Right ventricle myocardium inferior (tissue), 1 donor: ENCODE measurements around the gene EXOC6B. TPM values are rescaled to one million over a fixed set of nuclear protein-coding genes. Genes with fewer than 3 reads are reported as not detected.
"Not testable (repeated sequence)": the region's sequence is repeated elsewhere in the genome, so short reads cannot be mapped to it uniquely, and the experiment has no call there.

ENCODE experiments used
- ATAC-seq: fragments of 200-7000 bp; cut with Tn5 transposase; one replicate; pipeline ENCODE4 v1.9.1; 2020; ENCODE audit warnings: mild to moderate bottlenecking, moderate library complexity
- DNase-seq: peaks from one replicate; pipeline ENCODE4 v3.0.0; 2021; ENCODE audit errors: missing footprints
- intact Hi-C: fragments of 100-400 bp; cut with DNase I; formaldehyde crosslinking; loops from one replicate; pipeline ENCODE4 v1.11.0; 2022
- total RNA-seq: library from RNA; stranded (reverse); fragmentation: NEBNext Ultra II Directional; extraction: Animal tissue kit (Norgen Biotek cat#: 25700); gene quantifications from one replicate; pipeline ENCODE4 v1.2.1, GENCODE V29; 2021
- donor health status: DM: no; HTN: yes; CAD: no; lungs with severe emphysema.

Gene EXOC6B
- total RNA-seq, 1 donor from 2014 or later: 117 TPM

- ATAC-seq (no peak), DNase-seq (no peak)
- intact Hi-C loops: no loop called here
These were observed 371.6 kb downstream of the EXOC6B start for GRCh38 chr2:72454189-72454588.

GRCh38 chr2:72442270-72442669 lies 383.6 kb downstream of the EXOC6B start:
- DNase-seq: no peak
- intact Hi-C loops: no loop called here
- no peak for ATAC-seq

DNA sequence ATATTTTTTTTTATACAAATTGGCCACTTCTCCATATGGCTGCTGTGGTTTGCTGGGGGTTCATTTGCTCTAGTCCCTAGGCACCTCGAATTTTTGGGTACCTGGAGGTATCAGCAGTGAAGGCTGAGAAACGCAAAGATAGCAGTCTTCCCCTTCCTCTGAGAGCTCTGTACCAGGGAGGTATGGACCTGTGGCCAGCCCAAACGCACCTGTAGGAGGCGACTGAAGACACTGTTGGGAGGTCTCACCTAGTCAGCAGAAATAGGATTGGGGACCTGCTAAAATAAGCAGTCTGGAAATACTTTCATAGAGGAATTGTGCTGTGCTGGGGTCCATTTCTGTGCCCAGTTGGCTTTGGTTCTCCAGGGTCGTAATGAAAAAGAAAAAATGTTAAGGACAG lies 385.9 kb downstream of the EXOC6B start:
- intact Hi-C loops: no loop called here
- no peak for ATAC-seq
- no peak for DNase-seq

DNA sequence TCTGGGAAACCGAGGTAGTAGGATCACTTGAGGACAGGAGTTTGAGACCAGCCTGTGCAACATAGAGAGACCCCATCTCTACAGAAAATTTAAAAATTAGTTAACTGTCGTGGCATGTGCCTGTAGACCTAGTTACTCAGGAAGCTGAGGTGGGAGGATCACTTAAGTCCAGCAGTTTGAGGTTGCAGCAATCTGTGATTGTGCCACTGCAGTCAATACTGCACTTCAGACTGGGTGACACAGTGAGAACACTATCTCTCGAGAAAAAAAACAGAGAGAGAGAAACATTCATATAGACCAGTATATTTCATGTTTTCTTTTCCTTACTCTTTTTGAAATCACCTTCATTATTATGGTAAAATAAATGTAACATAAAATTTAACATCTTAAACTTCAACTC lies 387.5 kb downstream of the EXOC6B start:
- intact Hi-C loops: no loop called here
- no peak for DNase-seq
- no peak for ATAC-seq

DNA sequence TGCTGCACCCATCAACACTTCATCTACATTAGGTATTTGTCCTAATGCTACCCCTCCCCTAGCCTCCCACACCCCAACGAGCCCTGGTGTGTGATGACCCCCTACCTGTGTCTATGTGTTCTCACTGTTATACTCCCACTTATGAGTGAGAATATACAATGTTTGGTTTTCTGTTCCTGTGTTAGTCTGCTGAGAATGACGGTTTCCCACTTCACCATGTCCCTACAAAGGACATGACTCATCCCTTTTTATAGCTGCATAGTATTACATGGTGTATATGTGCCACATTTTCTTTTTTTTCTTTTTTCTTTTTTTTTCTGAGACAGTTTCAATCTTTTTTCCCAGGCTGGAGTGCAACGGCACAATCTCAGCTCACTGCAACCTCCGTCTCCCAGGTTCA lies 394.1 kb downstream of the EXOC6B start:
- intact Hi-C loops: no loop called here
- no peak for DNase-seq
- ATAC-seq: no peak

GRCh38 chr2:72427022-72427861 lies 398.6 kb downstream of the EXOC6B start:
- peak; percentile 13 for ATAC-seq
- DNase-seq: no peak
- intact Hi-C loops: no loop called here

- intact Hi-C loops: no loop called here
- no peak for ATAC-seq
- DNase-seq: no peak
These were observed 399.8 kb downstream of the EXOC6B start for GRCh38 chr2:72425996-72426395.

DNA sequence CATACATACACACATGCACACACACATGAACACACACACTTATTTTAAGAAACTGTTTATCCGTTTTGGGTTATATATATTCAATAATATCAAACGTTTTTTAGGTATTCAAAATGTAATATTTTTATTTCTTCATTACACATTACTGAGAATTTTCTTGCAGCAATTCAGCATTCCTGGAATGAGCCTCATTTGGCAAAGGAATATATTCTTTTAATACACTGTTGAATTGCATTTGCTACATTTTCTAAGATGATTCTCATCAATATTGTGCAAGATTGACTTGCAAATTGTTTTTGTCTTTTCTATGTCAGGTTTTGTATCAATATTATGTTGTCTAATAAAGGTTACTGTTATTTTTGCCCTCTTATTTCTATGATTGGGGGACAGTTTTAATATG lies 402.1 kb downstream of the EXOC6B start:
- ATAC-seq: no peak
- intact Hi-C loops: no loop called here
- no peak for DNase-seq

DNA sequence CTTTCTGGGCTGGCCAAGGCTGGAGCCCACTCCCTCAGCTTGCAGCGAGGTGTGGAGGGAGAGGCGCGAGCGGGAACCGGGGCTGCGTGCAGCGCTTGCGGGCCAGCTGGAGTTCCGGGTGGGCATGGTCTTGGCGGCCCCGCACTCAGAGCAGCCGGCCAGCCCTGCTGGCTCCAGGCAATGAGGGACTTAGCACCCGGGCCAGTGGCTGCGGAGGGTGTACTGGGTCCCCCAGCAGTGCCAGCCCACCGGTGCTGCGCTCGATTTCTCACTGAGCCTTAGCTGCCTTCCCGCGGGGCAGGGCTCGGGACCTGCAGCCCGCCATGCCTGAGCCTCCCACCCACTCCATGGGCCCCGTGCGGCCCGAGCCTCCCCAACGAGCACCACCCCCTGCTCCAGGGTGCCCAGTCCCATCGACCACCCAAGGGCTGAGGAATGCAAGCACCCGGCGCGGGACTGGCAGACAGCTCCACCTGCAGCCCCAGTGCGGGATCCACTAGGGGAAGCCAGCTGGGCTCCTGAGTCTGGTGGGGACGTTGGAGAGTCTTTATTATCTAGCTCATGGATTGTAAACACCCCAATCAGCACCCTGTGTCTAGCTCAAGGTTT lies 404.0 kb downstream of the EXOC6B start:
- intact Hi-C loops, ATAC-seq: not testable (repeated sequence)
- peak; percentile 68 for DNase-seq

- intact Hi-C loops: no loop called here
- ATAC-seq: no peak
- no peak for DNase-seq
These were observed 409.9 kb downstream of the EXOC6B start for GRCh38 chr2:72415781-72416475.

GRCh38 chr2:72415241-72415661 lies 410.6 kb downstream of the EXOC6B start:
- DNase-seq (no peak), ATAC-seq (no peak)
- intact Hi-C loops: no loop called here

DNA sequence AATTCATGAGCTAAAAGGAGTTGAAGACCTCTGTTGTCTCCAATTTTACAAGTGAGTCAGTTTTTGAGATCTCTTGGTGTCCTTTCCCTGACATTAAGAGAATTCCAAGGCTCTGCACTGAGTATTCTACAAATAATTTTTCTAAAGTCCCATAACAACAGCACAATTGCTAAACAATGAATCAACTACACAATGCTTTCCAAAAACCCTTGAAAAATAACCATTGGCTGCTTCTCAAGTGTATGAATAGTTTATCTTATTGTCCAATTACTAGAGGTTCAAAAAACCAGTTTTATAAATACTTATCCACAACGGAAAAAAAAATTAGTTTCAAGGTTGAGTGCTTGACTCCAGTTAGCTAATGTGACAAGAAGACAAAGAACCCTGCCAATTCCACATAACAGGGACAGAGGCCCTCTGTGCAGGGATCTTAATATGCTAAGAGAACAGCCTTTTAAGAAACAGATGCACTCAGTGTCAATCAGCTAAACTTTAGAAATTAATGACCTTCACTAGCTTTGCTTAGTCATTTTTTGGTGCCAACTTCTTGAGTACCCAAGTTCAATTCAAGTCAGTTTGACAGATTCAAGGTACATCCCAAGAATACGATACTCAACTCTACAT lies 411.6 kb downstream of the EXOC6B start:
- intact Hi-C loops: no loop called here
- no peak for ATAC-seq
- no peak for DNase-seq

DNA sequence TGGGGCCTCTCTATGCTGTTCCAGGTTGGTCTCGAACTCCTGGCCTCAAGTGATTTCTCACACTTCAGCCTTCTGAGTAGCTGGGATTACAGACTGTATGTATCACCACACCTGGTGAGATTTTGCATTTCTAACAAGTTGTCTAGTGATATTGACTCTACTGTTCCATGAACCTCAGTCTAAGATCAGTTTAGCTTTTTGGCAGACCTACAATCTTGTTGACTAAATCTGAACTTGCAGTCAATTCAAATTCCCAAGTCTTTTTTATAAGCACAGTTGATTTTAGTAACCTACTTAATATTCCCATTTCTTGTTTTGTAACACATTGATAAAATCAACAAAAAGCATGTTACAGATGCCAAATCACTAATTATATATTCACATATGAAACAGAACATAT lies 412.1 kb downstream of the EXOC6B start:
- ATAC-seq (no peak), DNase-seq (no peak)
- intact Hi-C loops: no loop called here

- ATAC-seq (no peak), DNase-seq (no peak)
- intact Hi-C loops: no loop called here
These were observed 413.6 kb downstream of the EXOC6B start for GRCh38 chr2:72412214-72412613.

GRCh38 chr2:72399879-72400278 lies 426.0 kb downstream of the EXOC6B start:
- intact Hi-C loops: no loop called here
- ATAC-seq: no peak
- DNase-seq: no peak

GRCh38 chr2:72395096-72395495 lies 430.7 kb downstream of the EXOC6B start:
- no peak for DNase-seq
- intact Hi-C loops: no loop called here
- no peak for ATAC-seq

GRCh38 chr2:72394541-72395070 lies 431.2 kb downstream of the EXOC6B start:
- DNase-seq (no peak), ATAC-seq (no peak)
- intact Hi-C loops: no loop called here

DNA sequence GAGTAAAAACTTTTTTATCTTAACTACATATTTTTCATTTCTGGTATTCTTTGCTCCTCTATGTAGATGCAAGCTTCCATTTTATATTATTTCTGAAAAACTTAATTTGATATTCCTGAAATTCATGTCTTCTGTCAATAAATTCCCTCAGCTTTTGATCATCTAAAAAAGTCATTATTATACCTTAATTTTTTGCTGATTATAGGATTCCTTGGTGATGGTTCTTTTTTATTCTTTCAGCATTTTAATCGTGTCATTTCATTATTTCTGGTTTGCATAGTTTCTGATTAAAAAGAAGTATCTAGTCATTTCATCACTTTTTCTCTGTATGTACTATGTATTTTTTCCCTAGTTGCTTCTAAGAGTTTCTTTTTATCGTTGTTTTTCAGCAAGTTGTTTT lies 436.4 kb downstream of the EXOC6B start:
- ATAC-seq (no peak), DNase-seq (no peak)
- intact Hi-C loops: no loop called here

- DNase-seq (no peak), ATAC-seq (no peak)
- intact Hi-C loops: no loop called here
These were observed 437.6 kb downstream of the EXOC6B start for GRCh38 chr2:72388263-72388662.
